Activated CD8-positive, alpha-beta memory T cell treated with anti-CD3 and anti-CD28 coated beads, Interleukin-2, amount 50 U/mL, for 48 hours (primary cell): ENCODE measurements around the gene TMEM271.
"Not testable (repeated sequence)": the region's sequence is repeated elsewhere in the genome, so short reads cannot be mapped to it uniquely, and the experiment has no call there.

Source experiments
- DNase-seq: peaks from one replicate; pipeline ENCODE4 v3.0.0-alpha.2; 2020

The TMEM271 gene

DNA sequence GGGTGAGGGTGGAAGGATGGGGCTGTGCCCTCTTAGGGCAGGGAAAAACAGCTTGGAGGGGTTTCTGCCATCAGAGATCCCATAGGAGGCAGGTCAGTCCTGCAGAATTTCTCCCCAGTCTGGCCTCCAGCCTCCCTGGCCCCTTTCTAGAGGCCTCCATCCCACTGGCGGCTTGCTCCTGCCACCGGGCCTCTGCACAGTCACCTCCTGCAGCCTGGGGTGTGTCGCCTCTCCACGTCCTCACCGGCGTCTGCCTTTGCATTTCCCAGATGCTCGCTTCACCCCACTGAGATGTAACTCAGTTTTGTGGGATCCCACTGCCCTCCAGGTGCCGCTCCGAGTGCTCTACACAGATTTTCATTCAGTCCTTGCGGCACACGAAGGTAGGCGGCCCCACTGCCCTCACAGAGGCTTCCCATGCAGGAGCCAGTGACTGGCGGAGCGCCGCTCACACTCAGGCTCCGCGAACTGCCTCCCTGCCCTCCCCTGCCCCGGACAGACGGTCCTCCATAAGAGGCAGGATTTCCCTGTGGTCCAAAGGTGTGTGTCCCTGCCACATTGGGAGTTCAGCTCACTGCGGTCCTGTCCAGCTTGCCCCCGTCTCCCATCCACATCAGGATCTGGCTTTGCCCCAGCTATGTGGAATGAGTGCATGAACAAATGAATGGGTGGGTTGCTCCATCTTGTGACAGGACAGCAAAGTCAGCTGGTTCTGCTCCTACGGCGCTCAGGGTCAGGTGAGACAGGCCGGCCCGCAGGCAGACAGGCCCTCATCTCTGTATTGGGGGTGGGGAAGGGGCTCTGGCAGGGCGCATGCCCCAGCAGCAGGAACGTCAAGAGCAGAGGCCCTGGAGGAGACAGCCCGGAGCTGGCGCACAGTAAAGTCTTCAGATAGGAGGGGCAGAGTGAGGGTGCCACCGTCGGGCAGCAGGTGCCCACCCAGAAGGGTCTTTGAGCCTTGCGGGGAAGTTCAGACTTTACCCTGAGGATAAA lies 2.7 kb upstream of the TMEM271 start:
- DNase-seq = no peak

DNA sequence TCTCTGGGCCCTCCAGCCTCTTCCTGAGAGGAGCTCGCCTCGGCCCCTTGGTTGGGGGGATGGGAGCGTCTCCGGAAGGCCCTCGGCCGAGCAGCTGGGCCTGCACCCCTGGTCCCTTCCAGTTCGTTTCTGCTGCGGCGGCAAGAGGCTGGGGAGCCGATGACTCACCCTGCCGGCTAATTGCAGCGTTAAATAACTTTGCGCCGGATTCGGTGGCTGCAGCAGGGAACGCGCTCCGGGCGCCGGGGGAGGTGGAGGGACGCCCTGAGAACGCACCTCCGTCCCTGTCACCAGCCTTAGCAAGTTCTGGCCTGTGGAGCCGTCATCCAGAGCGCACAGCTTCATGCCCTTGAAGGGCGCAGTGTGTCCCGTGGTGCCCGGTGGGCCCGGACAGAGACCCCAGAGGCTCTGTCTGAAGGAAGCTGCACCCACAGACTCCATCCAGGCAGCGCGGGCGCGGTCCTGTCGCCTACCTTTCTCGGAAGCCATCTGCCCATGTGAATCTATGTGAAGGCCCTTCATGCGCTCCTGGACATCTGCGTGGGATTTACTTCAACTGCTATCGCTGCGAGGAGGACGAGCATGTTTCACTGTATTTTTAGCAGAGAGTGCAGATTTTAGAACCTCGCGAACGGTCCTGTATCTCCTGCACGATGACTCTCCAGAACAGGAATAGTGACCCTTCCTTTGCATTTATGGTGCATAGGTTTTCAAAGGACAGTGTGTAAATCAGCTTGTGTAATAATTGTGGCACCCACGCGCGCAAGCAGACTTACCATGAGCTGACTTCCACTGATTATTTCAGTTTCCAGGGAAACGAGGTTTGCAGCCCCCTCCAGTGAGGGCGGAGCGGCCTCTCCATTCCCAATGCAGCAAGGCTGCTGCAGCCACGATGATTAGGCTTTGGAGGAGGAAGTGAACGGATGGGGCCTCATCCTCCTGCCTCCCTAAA lies 1.7 kb upstream of the TMEM271 start:
- DNase-seq = no peak

DNA sequence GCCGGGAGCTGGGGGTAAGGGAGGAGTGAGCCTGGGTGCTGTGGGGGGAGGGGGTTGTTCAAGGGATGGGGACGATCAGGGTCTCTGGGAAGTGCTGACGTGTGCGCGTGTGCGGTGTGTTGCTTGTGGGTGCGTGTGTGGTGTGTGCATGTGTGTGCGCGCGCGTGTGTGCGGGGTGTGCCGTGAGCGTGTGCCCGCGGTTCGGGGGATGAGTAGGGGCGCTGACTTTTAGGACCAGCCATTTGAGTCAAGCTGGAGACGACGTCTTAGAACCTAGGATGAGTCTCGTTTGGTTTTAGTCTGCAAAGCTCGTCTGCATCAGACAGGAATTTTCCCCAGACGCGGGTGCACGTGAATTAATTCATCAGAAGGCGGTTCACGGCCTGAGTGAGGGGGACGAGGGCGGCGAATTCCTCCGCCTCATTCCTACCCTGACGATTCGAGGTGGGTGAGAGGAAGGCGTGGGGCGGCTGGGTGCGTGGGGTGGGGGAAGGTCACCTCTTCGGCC lies 950 bp upstream of the TMEM271 start:
- no peak for DNase-seq

DNA sequence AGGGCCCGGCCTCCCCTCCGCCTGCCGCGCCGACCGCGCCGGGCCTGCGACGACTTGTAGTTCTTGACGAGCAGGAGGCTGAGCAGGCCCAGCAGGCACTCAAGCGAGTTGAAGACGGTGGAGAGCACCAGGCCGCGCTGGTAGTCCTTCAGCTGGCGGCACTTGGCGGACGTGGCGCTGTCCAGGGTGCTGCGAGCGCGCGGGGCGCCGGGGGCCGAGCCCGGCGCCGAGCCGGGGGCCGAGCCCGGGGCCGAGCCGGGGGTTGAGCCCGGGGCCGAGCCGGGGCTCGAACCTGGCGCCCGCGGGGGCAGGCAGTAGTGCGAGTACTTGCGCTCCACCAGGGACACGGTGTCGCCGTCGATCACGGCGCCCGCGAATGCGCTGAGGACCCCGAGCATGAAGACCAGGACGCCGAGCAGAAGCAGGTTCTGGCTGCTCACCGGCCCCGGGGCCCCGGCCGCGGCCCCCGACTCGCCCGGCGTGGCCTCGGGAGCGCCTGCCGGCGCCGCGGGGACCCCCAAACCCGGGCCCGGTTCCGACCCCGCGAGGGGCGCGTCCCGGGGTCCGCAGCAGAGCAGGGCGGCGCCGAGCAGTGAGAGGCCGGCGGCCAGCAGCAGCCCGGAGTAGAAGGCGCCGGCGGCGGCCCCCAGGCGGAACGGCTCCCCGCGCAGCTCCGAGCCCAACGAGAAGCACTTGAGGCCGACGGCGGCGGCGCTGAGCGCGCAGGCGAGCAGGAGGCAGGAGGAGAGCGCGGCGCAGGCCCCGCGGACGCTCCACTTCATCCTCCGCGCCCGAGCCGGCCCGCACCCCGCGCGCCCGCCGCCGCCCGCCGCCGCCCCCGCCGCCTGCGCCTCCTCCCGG lies 584 bp downstream of the TMEM271 start:
- no peak for DNase-seq

DNA sequence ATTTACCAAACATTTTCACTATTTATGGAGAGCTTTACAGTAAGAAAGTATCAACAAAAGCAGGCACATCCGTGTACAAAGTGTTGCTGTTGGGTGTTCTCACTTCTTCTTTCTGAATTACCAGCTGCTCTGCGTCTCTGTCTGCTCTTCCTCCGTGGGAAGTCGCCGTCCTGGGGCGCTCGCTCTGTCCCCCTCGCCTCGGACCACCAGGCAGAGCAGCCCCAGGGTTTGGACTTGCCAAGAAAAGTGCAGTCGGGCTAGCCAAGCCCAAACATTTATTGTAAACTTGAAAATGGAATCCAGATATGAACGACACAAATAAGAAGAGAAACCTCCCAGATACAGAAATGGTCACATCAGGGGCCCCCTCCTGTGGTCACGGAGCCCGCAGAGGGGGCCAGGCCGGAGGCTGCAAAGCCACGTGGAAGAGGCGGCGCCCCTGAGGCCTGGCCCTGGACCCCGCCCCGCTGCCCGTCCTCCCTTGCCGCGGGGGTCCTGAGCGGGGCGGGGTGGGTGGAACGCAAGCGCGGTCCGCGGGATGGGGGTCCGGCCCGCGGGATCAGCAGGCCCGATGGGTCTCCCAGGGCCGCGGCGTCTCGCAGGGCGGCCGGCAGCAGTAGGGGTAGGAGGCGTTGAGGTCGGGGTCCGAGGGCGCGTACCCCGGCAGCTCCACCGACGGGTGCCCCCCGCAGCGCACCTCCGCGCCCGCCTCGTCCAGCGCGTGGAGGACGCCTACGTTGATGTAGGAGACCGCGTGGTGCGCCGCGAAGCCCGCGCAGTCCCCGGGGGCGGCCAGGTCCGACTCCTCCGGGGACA lies 1.5 kb downstream of the TMEM271 start:
- DNase-seq = no peak

DNA sequence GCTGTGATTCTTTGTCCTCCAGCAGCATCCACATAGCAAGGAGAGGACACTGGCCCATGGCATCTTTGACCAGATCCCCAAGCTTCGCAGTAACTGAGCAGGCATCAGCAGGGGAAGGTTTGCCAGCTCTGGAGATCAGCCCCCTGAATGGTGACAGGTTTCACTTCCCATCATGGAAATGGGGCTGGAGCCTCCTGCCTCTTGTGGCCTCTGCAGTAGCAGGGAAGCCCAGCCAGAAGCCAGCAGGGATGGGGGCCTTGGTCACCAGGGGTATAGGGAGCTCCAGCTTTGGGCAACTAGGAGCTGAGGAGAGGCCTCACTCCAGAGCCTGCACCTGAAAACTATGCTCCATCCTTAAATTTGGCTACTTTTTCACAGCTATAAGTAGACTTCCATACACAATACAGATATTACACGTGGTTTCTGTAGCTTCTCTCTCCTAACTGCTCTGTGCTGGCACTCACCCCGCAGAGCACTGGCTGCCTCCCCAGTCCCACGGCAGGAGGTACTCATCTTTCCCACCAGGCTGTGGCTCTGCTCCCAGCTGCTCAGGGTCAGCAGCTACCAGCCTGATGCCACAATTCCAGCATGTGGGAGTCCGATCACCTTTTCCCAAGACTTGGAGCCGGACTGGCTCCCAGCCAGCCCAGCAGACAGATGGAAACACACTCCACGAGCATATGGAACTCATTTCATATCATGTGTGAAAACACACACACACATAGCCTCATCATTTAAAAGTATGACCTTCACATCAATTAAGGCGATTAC lies 2.8 kb downstream of the TMEM271 start:
- no peak for DNase-seq

DNA sequence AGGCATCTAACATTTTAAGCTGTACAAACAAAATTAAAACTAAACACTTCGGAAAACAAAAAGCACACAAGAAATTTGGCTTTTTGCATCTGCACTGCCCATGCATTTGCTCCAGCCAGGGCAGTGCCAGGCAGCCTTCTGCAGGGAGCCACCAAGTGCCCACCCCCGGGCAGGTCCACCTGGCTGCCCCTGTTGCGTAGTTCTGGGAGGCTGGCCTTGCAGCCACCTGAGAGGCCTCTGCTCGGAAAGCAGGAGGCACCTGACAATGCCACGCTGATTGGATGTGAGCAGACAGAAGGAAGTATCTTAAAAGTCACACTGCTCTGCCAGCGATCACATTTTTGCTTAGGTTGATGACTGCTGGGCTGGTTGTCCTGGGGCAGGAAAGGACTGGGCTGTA lies 3.5 kb downstream of the TMEM271 start:
- no peak for DNase-seq

DNA sequence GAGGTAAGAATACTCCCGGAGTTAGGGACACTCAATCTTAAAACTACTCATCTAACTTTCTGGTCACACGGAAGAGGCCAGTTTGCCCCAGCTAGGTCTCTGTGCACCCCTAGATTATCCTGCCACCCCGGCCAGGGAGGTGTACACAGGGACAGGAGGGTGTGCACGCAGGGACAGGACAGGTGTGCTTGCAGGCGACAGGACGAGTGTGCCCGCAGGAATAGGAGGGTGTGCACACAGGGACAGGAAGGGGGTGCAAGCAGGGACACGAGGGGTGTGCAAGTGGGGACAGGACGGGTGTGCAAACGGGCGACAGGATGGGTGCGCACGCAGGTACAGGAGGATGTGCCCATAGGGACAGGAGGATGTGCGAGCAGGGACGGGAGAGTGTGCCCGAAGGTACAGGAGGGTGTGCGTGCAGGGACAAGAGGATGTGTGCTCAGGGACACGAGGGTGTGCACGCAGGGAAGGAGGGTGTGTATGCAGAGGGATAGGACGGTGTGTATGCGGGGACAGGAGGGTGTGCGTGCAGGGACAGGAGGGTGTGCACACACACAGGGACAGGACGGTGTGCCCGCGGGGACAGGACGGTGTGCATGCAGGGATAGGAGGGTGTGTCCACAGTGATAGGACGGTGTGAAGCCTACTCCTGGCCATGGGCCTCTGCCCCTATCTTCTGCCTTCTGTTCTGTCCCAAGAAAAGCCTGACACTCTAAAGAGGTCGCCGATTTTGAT lies 4.1 kb downstream of the TMEM271 start:
- no peak for DNase-seq

DNA sequence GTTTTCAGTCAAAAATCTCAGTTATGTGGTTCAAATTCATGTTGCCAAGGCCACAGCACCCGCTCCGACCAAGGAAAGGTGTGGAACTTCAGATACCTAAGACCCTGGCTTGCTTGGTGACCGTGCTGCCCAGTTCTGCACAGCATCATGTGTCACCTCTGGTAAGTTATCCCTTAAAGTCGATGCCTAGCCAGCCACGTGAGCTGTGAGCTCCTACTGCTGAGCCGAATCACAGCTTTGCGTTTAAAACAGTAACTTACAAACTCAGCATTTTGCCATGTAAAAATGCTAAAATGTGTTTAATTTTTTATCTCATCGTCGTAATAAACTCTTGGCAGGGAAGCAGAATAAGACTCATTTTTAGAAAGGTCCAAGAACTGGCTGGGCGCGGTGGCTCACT lies 5.3 kb downstream of the TMEM271 start:
- no peak for DNase-seq

DNA sequence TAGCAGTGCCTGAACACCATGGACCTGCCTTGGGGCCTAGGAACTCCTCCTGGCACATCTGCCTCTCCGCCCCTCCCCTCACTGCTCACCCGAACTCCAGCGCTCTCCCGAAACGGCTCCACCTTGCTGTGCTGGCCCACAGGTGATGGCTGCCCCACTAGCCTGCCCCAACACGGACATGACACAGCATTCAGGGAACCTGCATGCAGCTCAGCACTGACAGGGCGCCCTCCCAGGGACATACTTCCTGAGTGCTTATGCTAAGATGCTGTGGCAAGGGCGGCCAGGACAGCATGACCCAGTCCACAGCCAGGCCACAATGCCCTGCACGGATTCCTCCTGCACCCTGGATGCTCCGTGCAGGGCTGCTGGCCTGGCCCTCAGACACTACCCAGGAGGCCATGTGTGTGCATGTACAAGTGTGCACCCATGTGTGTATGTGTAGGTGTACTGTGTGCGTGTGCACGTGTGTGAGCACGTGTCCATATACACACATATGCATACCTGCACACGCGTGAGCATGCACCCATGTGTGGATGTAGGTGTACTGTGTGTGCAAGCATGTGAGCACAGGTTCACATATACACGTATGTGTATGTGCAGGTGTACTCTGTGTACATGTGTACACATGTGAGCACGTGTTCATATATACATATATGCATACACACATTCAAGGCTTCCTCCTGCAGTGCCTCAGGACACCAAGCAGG lies 6.0 kb downstream of the TMEM271 start:
- DNase-seq = no peak

DNA sequence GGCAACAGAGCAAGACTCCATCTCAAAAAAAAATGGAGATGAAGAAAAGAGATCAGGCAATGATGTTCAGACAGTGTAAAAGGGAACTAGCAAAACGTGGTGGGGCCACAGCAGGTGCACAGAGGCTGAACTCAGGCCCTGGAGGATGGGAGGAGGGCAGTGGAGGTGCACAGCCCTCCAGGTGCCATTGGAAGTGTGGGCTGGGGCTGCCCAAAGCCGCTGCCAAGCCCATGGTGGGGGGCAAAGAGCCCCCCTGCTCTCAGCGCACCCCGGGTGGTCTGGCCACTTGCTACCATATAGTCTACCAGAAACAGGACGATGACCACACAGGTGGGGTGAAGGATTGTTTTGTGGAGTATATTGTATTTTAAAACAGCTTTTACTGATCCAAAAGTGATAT lies 7.1 kb downstream of the TMEM271 start:
- no peak for DNase-seq

DNA sequence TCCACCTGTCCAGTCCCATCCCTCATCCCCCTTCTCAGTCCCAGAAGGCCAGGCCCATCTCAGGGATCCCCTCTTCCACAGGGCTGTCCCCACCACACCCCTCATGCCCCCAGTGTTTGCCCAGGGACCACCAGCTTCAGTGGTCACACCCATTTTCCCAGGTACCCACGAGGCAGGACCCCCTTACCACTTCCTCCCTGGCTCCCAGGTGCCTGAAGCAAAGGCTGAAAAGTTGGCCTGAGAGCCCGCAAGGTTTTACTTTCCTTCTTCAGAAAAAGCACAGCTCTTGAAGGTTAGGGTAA lies 7.8 kb downstream of the TMEM271 start:
- no peak for DNase-seq

DNA sequence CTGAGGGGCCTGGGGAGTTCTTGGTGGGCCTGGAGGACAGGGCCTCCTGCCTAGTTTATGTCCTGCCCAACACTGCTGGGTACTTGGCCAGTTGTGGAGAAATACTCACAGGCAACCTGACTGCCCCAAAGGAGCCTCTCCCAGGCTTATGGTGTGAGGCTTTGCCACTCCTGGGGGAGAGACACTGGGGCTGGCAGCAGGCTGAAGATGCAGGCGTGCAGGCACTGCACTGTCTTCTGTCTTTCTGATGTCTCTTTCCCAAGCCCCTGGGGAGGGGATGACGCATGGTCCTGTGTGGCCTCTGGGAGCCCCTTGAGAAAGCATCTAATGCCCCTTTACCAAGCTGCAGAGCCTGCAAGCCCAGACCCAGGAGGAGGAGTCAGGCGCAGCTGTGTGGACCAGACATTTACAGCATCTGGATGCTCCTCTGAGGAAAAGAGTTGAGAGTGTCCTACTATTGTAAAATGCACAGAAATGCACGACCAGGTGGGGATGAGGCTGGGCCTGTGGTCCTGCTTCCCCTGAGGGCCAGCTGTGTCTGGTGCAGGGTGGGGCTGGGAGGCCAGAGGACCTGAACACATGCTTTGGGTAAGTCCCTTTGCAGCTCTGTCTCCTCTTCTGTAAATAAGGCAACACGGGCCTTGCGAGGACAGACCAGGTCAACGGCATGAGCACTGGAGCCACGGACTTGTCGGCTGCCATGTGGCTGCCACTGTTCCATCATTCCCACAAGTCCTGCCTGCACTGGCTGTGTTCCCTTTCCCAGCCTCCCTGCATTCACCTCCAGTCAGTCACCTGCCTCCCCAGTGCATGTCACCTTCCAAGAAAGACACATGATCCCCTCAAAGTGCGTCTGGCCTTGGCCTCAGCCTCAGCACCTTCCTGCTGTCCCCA lies 8.4 kb downstream of the TMEM271 start:
- no peak for DNase-seq

DNA sequence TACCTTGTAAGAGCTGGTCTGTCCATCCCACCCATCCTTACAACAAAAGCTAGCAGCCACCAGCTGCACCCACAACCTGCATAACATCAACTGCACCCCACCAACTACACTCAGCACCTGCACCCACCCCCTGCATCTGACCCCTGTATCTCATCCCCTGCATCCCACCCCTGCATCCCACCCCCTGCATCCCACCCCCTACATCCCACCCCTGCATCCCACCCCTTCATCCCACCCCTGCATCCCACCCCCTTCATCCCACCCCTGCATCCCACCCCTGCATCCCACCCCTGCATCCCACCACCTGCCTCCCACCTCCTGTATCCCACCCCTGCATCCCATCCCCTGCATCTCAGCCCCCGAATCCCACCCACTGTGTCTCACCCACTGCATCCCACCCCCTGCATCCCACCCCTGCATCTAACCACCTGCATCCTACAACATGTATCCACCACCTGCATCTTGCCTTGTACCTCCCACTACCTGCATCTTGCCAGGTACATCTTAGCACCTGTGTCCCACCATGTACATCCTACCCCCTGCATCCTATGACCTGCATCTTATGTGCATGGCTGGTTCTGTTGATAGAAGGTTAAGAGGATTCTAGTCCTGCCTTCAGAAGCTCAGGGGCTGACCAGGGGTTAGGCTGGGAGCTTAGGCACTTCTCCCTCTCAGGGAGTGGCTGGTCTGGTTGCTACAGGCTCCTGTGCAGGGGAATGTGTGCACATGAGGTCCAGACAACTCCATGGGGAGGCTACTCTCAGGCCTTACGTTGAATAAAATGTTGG lies 9.4 kb downstream of the TMEM271 start:
- no peak for DNase-seq

DNA sequence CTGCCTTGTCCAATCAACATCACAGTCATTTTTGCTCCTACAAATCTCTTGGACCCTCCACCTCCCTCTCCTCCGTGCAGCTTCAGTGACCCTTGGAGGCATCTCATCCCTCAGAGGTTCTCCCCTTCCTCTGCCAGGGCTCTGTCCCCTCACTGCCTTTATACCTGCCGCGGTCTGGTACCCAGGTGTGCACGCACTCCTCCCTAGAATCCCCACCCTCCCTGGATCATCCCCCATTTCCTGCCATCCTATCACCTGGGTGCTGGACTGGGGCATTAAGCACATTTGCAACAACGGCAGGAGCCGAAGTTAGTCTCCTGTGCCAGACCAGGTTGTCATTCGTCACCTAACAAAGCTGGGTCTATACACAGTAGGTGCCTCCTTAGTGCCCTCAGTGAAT lies 10.1 kb downstream of the TMEM271 start:
- DNase-seq = no peak

DNA sequence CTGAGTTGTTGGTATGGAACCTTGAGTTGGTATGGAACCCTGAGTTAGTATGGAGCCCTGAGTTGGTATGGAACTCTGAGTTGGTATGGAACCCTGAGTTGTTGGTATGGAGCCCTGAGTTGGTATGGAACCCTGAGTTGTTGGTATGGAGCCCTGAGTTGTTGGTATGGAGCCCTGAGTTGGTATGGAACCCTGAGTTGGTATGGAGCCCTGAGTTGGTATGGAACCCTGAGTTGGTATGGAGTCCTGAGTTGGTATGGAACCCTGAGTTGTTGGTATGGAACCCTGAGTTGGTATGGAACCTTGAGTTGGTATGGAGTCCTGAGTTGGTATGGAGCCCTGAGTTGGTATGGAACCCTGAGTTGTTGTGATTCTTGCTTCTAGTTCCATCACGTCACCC lies 10.5 kb downstream of the TMEM271 start:
- DNase-seq = not testable (repeated sequence)

DNA sequence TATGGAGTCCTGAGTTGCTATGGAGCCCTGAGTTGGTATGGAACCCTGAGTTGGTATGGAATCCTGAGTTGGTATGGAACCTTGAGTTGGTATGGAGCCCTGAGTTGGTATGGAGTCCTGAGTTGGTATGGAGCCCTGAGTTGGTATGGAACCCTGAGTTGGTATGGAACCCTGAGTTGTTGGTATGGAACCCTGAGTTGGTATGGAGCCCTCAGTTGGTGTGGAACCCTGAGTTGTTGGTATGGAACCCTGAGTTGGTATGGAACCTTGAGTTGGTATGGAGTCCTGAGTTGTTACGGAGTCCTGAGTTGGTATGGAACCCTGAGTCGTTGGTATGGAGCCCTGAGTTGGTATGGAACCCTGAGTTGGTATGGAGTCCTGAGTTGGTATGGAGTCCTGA lies 13.6 kb downstream of the TMEM271 start:
- not testable (repeated sequence) for DNase-seq

DNA sequence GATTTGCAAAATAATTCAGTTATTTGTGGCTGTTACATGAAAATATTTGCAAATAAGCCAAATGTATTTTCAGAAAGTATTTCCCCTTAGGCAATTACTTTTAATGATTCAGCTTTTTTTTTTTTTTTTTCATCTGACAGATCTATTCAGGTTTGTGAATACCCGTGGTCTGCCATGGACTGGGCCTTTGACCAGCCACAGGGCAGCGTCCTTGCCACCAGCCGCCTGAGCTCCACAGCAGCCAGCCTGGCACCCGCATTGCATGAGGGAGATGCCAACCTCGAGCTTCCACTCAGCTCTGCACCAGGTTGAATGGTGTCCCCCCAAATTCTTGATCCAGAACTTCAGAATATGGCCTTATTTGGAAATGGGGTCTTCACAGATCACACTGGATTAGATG lies 14.7 kb downstream of the TMEM271 start:
- no peak for DNase-seq
